SH-SY5Y (cell line): Measurements from ENCODE around the gene SLX4IP.

Experiments
- GATA2 ChIP-seq: IDR thresholded peaks from 2 replicates; pipeline ENCODE4 v1.6.1; 2011; ENCODE audit warnings: mild to moderate bottlenecking, low read depth, low read length
- GATA3 ChIP-seq: IDR thresholded peaks from 2 replicates; pipeline ENCODE4 v1.6.1; 2011; ENCODE audit warnings: low read depth, mild to moderate bottlenecking, low read length, moderate library complexity

DNA sequence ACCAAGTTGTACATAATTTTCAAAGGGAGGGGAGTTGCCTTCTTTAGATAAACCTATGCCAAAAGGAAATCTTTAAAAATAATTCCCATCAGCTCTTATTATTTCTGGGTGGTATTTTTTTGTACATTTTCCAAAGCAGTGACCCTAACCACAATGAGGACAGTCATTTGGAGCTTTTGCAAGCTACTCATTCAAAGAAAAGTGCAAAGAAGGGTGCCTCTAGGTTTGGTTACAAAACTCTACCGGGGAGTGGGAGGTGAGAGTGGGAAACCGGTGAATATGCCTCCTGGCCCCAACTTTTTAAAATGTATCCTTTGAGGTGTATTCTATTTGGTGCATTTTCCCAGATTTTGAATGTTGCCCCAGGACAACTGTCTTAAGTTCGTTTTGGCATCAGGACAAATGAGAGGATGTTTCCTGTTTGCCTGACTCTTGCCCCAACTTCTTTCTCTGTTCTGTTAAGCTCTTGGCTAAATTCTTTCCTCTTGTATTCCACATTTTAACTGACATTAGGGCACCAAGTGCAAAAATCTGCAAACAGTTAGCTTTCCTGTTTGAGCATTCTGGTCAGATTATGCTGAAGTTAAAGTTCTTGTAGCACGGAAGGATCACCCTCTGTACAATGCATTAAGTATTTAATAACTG is 78.9 kb downstream of the SLX4IP start:
- TF ChIP-seq GATA3 (no peak), GATA2 (no peak)
